Spleen (tissue), 13 donors: Measurements from ENCODE around the gene MAGEB5. TPM values are rescaled to one million over a fixed set of nuclear protein-coding genes. Genes with fewer than 3 reads are reported as not detected.
"Not testable (repeated sequence)": the region's sequence is repeated elsewhere in the genome, so short reads cannot be mapped to it uniquely, and the experiment has no call there.

Experiments used
- DNase-seq: peaks from one replicate; pipeline ENCODE4 v3.0.0-alpha.2; 2020
- H3K27ac ChIP-seq, 8 donors: fragments of 200-600 bp; sonication (generic) in 7 of 8; 1 replicate in 4 of 8; 2 replicates in 4 of 8; pipeline versions ENCODE4 v1.5.0 to v1.8.0; 2016 to 2021; ENCODE audit warnings: inconsistent platforms in 4 of 8, mild to moderate bottlenecking in 4 of 8, moderate library complexity in 1 of 8
- H3K27me3 ChIP-seq, 7 donors: fragments of 200-600 bp; sonication (generic) in 6 of 7; replicated peaks in 1 of 7; 1 replicate in 4 of 7; 2 replicates in 3 of 7; pipeline versions ENCODE4 v1.5.0 to v1.8.0; 2016 to 2021; ENCODE audit warnings: inconsistent platforms in 3 of 7, mild to moderate bottlenecking in 1 of 7
- H3K36me3 ChIP-seq, 6 donors: fragments of 200-600 bp; sonication (generic) in 5 of 6; 1 replicate in 4 of 6; 2 replicates in 2 of 6; pipeline versions ENCODE4 v1.5.0 to v1.8.0; 2016 to 2021; ENCODE audit warnings: inconsistent platforms in 2 of 6
- H3K4me1 ChIP-seq, 6 donors: fragments of 200-600 bp; sonication (generic) in 5 of 6; 1 replicate in 3 of 6; 2 replicates in 3 of 6; pipeline versions ENCODE4 v1.5.0 to v1.8.0; 2016 to 2021; ENCODE audit warnings: inconsistent platforms in 3 of 6
- H3K4me3 ChIP-seq, 8 donors: fragments of 200-600 bp; sonication (generic) in 7 of 8; 1 replicate in 4 of 8; 2 replicates in 4 of 8; pipeline versions ENCODE4 v1.5.0 to v1.8.0; 2016 to 2021; ENCODE audit warnings: inconsistent platforms in 4 of 8, mild to moderate bottlenecking in 4 of 8, moderate library complexity in 2 of 8
- H3K9me3 ChIP-seq, 8 donors: fragments of 200-600 bp; sonication (generic) in 7 of 8; 1 replicate in 4 of 8; 2 replicates in 4 of 8; pipeline versions ENCODE4 v1.5.0 to v1.8.0; 2016 to 2021; ENCODE audit warnings: inconsistent platforms in 4 of 8
- CTCF ChIP-seq, 11 experiments: fragments of 200-600 bp in 7 of 11; fragments of 450-650 bp in 4 of 11; sonication (generic) in 4 of 11; IDR thresholded peaks in 8 of 11; conservative IDR thresholded peaks in 3 of 11; 1 replicate in 7 of 11; 2 replicates in 4 of 11; pipeline versions ENCODE4 v1.4.0 to v1.8.0; 2016 to 2021; ENCODE audit warnings: antibody characterized with exemption in 11 of 11, inconsistent platforms in 4 of 11, mild to moderate bottlenecking in 1 of 11
- POLR2A ChIP-seq, 3 donors: fragments of 450-650 bp; IDR thresholded peaks; one replicate each; pipeline ENCODE4 v1.5.1; 2017; ENCODE audit warnings: antibody characterized with exemption in 3 of 3, mild to moderate bottlenecking in 1 of 3
- POLR2AphosphoS5 ChIP-seq, 3 donors: sonication (generic); formaldehyde crosslinking; IDR thresholded peaks; one replicate each; pipeline ENCODE4 v1.5.1; 2017; ENCODE audit warnings: antibody characterized with exemption in 3 of 3
- WGBS, 5 donors: extraction: QIAGEN DNeasy Blood & Tissue Kit in 3 of 5; methylation state at CpG; one replicate each; pipeline versions ENCODE4 v1.1.5 to v1.1.7; 2013 to 2018; 5-methylcytosine and 5-hydroxymethylcytosine counted together
- intact Hi-C: fragments of 100-400 bp; cut with DNase I; formaldehyde crosslinking; loops from one replicate; pipeline ENCODE4 v1.15.0; 2023; ENCODE audit warnings: low total_unique reads
- long read RNA-seq, 2 donors: transcript quantifications; one replicate each; lab custom pipeline, GENCODE V29; 2026
- polyA plus RNA-seq, 3 donors: library from polyadenylated mRNA; stranded (reverse); fragments of 200-250 nt; gene quantifications; one replicate each; pipeline ENCODE4 v1.2.1, GENCODE V29; 2013
- total RNA-seq, 7 donors: library from RNA; depleted of rRNA in 3 of 7; stranded (reverse); fragments of >200 nt in 3 of 7; fragmentation: NEBNext Ultra II Directional in 4 of 7; extraction: Animal tissue kit (Norgen Biotek cat#: 25700) in 4 of 7; gene quantifications; one replicate each; pipeline versions ENCODE4 v1.1.0 to v1.2.1, GENCODE V29; 2016 to 2021
- donor health status: healthy with polysubstance abuse.
- donor health status: DM: no; HTN: no; CAD: no; lungs with moderate emphysema.
- donor health status: DM: no; HTN: no; CAD: no.
- donor health status: Bipolar disorder and iron deficiency.
- donor health status: healthy.
- donor health status: DM: no; HTN: no; CAD: no.
- donor health status: DM: yes; HTN: yes; CAD: no.

MAGEB5 gene
- not detected for total RNA-seq
- not detected for polyA plus RNA-seq
- long read RNA-seq, donor 1 = 0 reads
- long read RNA-seq, donor 2 = 0 reads

DNA sequence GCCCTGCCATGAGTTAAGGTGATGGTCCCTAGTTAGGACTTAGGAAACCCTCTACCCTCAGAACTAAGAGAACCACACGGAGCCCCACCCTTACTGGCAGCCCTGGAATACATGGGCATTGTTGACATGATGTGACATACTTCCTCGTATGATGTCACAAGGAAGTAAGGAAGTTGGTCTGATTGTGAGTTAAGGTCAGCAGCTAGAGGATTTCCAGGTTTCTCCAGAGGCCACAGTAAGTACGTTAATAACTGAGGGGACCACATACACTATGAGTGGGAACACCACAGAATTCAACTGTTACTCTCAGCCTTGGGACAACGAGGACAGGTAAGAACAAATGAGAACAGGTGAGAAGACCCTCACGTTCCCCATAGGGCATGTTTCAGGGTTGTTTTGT is at the start of gene MAGEB5:
Gene MAGEB5, plus strand, starts transcription at position 301 of the 400 bp plus-strand sequence. CDS start 1,133 bp downstream, outside the sequence.
- 36 to 76% (median 60%) methylated on average over 4 to 5 of the region's 5 CpGs for WGBS, 5 donors
- TF ChIP-seq CTCF (IDR thresholded peaks at IDR 0.05 in 8 of 11, conservative IDR thresholded peaks at IDR 0.05 in 3 of 11) (no peak), POLR2AphosphoS5 (IDR thresholded peaks at IDR 0.05) (no peak), POLR2A (IDR thresholded peaks at IDR 0.05) (no peak)
- intact Hi-C loops = no loop called here

GRCh38 chrX:26192204-26192603 is 23.8 kb upstream of the MAGEB5 start, which contains the start of gene MAGEB6:
Gene MAGEB6 (plus strand): TSS chrX:26192440. CDS start chrX:26193847, 1,407 bp downstream.
- H3K9me3 ChIP-seq = no peaks in the 10 kb centered on the region
- WGBS, 5 donors = 70 to 90% (median 83%) methylated on average over 2 to 17 of the region's 17 CpGs
- H3K4me1 ChIP-seq = no peaks in the 10 kb centered on the region
- DNase-seq = no peak
- TF ChIP-seq CTCF (IDR thresholded peaks at IDR 0.05 in 8 of 11, conservative IDR thresholded peaks at IDR 0.05 in 3 of 11) = no peak
- TF ChIP-seq POLR2A (IDR thresholded peaks at IDR 0.05) = no peak
- no peak for TF ChIP-seq POLR2AphosphoS5 (IDR thresholded peaks at IDR 0.05)
- intact Hi-C loops = no loop called here
- no peaks in the 10 kb centered on the region for H3K27me3 ChIP-seq
- no peak within 1 kb of the TSS for H3K27ac ChIP-seq
- H3K36me3 ChIP-seq = no peaks in the 10 kb centered on the region
- no peak within 1 kb of the TSS for H3K4me3 ChIP-seq

More for the DNA sequence above, at the start of gene MAGEB5:
- DNase-seq = no peak
- no peaks in the 10 kb centered on the region for H3K9me3 ChIP-seq
- H3K36me3 ChIP-seq = no peaks in the 10 kb centered on the region
- no peak within 1 kb of the TSS for H3K27ac ChIP-seq
- no peak within 1 kb of the TSS for H3K4me3 ChIP-seq
- H3K27me3 ChIP-seq = no peaks in the 10 kb centered on the region
- no peaks in the 10 kb centered on the region for H3K4me1 ChIP-seq

DNA sequence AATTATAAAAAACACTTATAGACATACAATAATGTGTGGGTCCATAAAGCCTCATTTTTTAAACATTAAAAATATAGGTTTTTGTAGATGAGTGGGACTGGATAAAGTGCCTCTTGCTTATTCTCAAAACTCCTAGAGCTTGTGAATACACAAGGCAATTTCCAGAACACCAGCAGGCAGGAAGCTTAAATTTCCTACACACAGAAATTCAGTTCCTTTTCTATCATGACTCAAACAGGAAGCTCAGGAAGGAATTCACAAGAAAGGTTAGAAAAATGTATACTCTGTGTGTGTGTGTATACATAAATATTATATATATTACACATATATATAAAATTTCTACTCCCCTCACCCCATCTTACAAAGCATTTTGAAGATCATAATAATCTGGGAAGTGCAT is 12.4 kb upstream of the MAGEB5 start:
- intact Hi-C loops = no loop called here

DNA sequence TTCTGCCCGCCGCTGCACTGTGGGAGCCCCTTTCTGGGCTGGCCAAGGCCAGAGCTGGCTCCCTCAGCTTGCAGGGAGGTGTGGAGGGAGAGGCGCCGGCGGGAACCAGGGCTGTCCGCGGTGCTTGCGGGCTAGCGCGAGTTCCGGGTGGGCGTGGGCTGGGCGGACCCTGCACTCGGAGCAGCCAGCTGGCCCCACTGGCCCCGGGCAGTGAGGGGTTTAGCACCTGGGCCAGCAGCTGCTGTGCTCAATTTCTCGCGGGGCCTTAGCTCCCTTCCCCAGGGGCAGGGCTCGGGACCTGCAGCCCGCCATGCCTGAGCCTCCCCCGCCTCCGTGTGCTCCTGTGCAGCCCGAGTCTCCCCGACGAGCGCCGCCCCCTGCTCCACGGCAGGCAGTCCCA is 11.3 kb upstream of the MAGEB5 start:
- WGBS, 5 donors = 77 to 97% (median 91%) methylated on average over 4 to 27 of the region's 27 CpGs; no CpG with 5 or more reads in 1 of the 5 donors
- H3K36me3 ChIP-seq, H3K9me3 ChIP-seq, intact Hi-C loops, H3K27ac ChIP-seq, H3K27me3 ChIP-seq, H3K4me3 ChIP-seq, H3K4me1 ChIP-seq, DNase-seq: not testable (repeated sequence)

More for the DNA sequence above, 12.4 kb upstream of the MAGEB5 start:
- Histone ChIP-seq H3K4me3 (no peak overlapping the region), H3K27me3 (no peaks in the 10 kb centered on the region), H3K36me3 (no peaks in the 10 kb centered on the region), H3K4me1 (no peaks in the 10 kb centered on the region), H3K27ac (no peak overlapping the region), H3K9me3 (no peaks in the 10 kb centered on the region)
- TF ChIP-seq CTCF (IDR thresholded peaks at IDR 0.05 in 8 of 11, conservative IDR thresholded peaks at IDR 0.05 in 3 of 11) (no peak), POLR2AphosphoS5 (IDR thresholded peaks at IDR 0.05) (no peak), POLR2A (IDR thresholded peaks at IDR 0.05) (no peak)
- no peak for DNase-seq

- no peak for TF ChIP-seq POLR2A (IDR thresholded peaks at IDR 0.05)
- no peak for TF ChIP-seq POLR2AphosphoS5 (IDR thresholded peaks at IDR 0.05)
- TF ChIP-seq CTCF (IDR thresholded peaks at IDR 0.05 in 8 of 11, conservative IDR thresholded peaks at IDR 0.05 in 3 of 11) = no peak
- 42 to 71% (median 58%) methylated on average over 3 of the region's 3 CpGs for WGBS, 5 donors
- H3K4me1 ChIP-seq = no peaks in the 10 kb centered on the region
- H3K4me3 ChIP-seq = no peak overlapping the region
- no peaks in the 10 kb centered on the region for H3K9me3 ChIP-seq
- no peaks in the 10 kb centered on the region for H3K27me3 ChIP-seq
- DNase-seq = no peak
- intact Hi-C loops = no loop called here
- no peaks in the 10 kb centered on the region for H3K36me3 ChIP-seq
- no peak overlapping the region for H3K27ac ChIP-seq
Measured at GRCh38 chrX:26208012-26208411, 8.0 kb upstream of the MAGEB5 start.
